Natural killer cell (primary cell): ENCODE measurements around the gene MGMT. TPM values are rescaled to one million over a fixed set of nuclear protein-coding genes. Genes with fewer than 3 reads are reported as not detected.

Experiments used
- ATAC-seq, 3 donors: fragments of 150-1000 bp in 2 of 3; fragments of 200-7000 bp in 1 of 3; cut with Tn5 transposase; 1 replicate in 1 of 3; 2 replicates in 2 of 3; pipeline ENCODE4 v1.10.0; 2021; ENCODE audit warnings: mild to moderate bottlenecking in 2 of 3, moderate library complexity in 2 of 3
- DNase-seq, 2 donors: peaks; one replicate each; pipeline versions ENCODE4 v3.0.0 to v3.0.0-alpha.2; 2013 to 2021; ENCODE audit warnings: mixed read lengths in 1 of 2
- H3K27ac ChIP-seq: one replicate; pipeline ENCODE4 v1.5.1; 2013; ENCODE audit warnings: mild to moderate bottlenecking, low read length
- H3K27me3 ChIP-seq: one replicate; pipeline ENCODE4 v1.6.1; 2013; ENCODE audit warnings: low read length; ENCODE audit not compliant: control insufficient read depth, insufficient read depth
- H3K36me3 ChIP-seq: one replicate; pipeline ENCODE4 v1.6.1; 2013; ENCODE audit warnings: low read length; ENCODE audit not compliant: control insufficient read depth, insufficient read depth
- H3K4me1 ChIP-seq: one replicate; pipeline ENCODE4 v1.6.1; 2013; ENCODE audit warnings: low read length; ENCODE audit not compliant: control insufficient read depth, insufficient read depth
- H3K4me3 ChIP-seq: one replicate; pipeline ENCODE4 v1.5.1; 2013; ENCODE audit warnings: low read length
- H3K9me3 ChIP-seq: one replicate; pipeline ENCODE4 v1.6.1; 2013; ENCODE audit warnings: low read length; ENCODE audit not compliant: control insufficient read depth, insufficient read depth
- H3K27ac Mint-ChIP-seq, 2 donors: one replicate each; pipeline ENCODE4 v1.8.0; 2022; ENCODE audit warnings: mild to moderate bottlenecking in 2 of 2, mixed read lengths in 2 of 2, moderate library complexity in 1 of 2
- H3K27me3 Mint-ChIP-seq, 2 donors: one replicate each; pipeline ENCODE4 v1.8.0; 2022; ENCODE audit warnings: low read depth in 2 of 2, mixed read lengths in 2 of 2
- H3K36me3 Mint-ChIP-seq: one replicate; pipeline ENCODE4 v1.8.0; 2022; ENCODE audit warnings: mixed read lengths
- H3K4me1 Mint-ChIP-seq, 2 donors: one replicate each; pipeline ENCODE4 v1.8.0; 2022; ENCODE audit warnings: mixed read lengths in 2 of 2
- H3K4me3 Mint-ChIP-seq: one replicate; pipeline ENCODE4 v1.8.0; 2022; ENCODE audit warnings: mild to moderate bottlenecking, moderate library complexity, mixed read lengths
- H3K9me3 Mint-ChIP-seq, 2 donors: one replicate each; pipeline ENCODE4 v1.8.0; 2022; ENCODE audit warnings: mixed read lengths in 2 of 2
- CTCF ChIP-seq: fragments of 200-600 bp; IDR thresholded peaks from one replicate; pipeline ENCODE4 v1.8.0; 2022; ENCODE audit warnings: antibody characterized with exemption
- WGBS: methylation state at CpG from one replicate; pipeline ENCODE4 v1.1.7; 2013; ENCODE audit warnings: missing lambda C conversion rate; ENCODE audit not compliant: insufficient coverage; 5-methylcytosine and 5-hydroxymethylcytosine counted together
- intact Hi-C: fragments of 100-400 bp; cut with micrococcal nuclease; formaldehyde crosslinking; loops from one replicate; pipeline ENCODE4 v1.14.2; 2022
- total RNA-seq, 4 donors: library from RNA; stranded (reverse); fragments of 120-200 nt in 1 of 4; gene quantifications; one replicate each; pipeline versions ENCODE4 v1.2.3 to v1.2.4, GENCODE V29; 2013 to 2022

Gene MGMT
- total RNA-seq, 3 donors from 2014 or later (not counting 1 experiment from before 2014, with no cell fraction given), result 16.5 to 19.7 (median 18.8) TPM

- no peak overlapping the region for H3K4me3 ChIP-seq
- no peaks in the 10 kb centered on the region for H3K9me3 ChIP-seq
- DNase-seq (no peak), ATAC-seq (no peak)
- no peak overlapping the region for H3K4me3 Mint-ChIP-seq
- H3K36me3 ChIP-seq, result no peaks in the 10 kb centered on the region
- H3K4me1 ChIP-seq, result peaks cover 37% of the 10 kb centered on the region
- H3K27ac ChIP-seq, result no peak overlapping the region
- H3K27ac Mint-ChIP-seq, result no peak overlapping the region
- intact Hi-C loops, result no loop called here
- H3K36me3 Mint-ChIP-seq, result no peaks in the 10 kb centered on the region
- H3K4me1 Mint-ChIP-seq, result peaks cover 47 to 52% of the 10 kb centered on the region in 2 donors
- H3K9me3 Mint-ChIP-seq, result no peaks in the 10 kb centered on the region
- H3K27me3 ChIP-seq, result no peaks in the 10 kb centered on the region
- TF ChIP-seq CTCF, result no peak
- WGBS, result 67% methylated on average over 22 of the region's 22 CpGs
- H3K27me3 Mint-ChIP-seq, result no peaks in the 10 kb centered on the region
These were observed 47.8 kb downstream of the MGMT start for GRCh38 chr10:129514568-129515451.

GRCh38 chr10:129516846-129517679 is 50.0 kb downstream of the MGMT start:
- no peak for TF ChIP-seq CTCF
- Histone ChIP-seq H3K36me3 (no peaks in the 10 kb centered on the region), H3K4me1 (peaks cover 24% of the 10 kb centered on the region), H3K9me3 (no peaks in the 10 kb centered on the region), H3K27me3 (no peaks in the 10 kb centered on the region), H3K27ac (no peak overlapping the region), H3K4me3 (no peak overlapping the region)
- ATAC-seq (peak in 1 of 3 donors; percentile 12), DNase-seq (no peak)
- intact Hi-C loops, result no loop called here
- Mint-ChIP-seq H3K36me3 (no peaks in the 10 kb centered on the region), H3K9me3 (no peaks in the 10 kb centered on the region), H3K4me1 (peaks cover 37 to 44% of the 10 kb centered on the region in 2 donors), H3K4me3 (peak overlapping the region; percentile 64), H3K27me3 (no peaks in the 10 kb centered on the region), H3K27ac (peak overlapping the region; percentile 77 to 81)
- 75% methylated on average over 26 of the region's 26 CpGs for WGBS

- H3K36me3 Mint-ChIP-seq, result no peaks in the 10 kb centered on the region
- no peaks in the 10 kb centered on the region for H3K9me3 ChIP-seq
- peak overlapping the region; percentile 64 for H3K4me3 Mint-ChIP-seq
- 42% methylated on average over 9 of the region's 10 CpGs for WGBS
- peak overlapping the region; percentile 77 to 81 for H3K27ac Mint-ChIP-seq
- no peaks in the 10 kb centered on the region for H3K9me3 Mint-ChIP-seq
- H3K27me3 ChIP-seq, result no peaks in the 10 kb centered on the region
- intact Hi-C loops, result no loop called here
- ATAC-seq (peak; percentile 71 to 90 (median 79)), DNase-seq (peak; percentile 37 to 67)
- no peaks in the 10 kb centered on the region for H3K27me3 Mint-ChIP-seq
- H3K4me1 ChIP-seq, result peaks cover 24% of the 10 kb centered on the region
- H3K27ac ChIP-seq, result no peak overlapping the region
- no peak overlapping the region for H3K4me3 ChIP-seq
- H3K36me3 ChIP-seq, result no peaks in the 10 kb centered on the region
- TF ChIP-seq CTCF, result no peak
- H3K4me1 Mint-ChIP-seq, result peaks cover 31 to 38% of the 10 kb centered on the region in 2 donors
These were observed 50.6 kb downstream of the MGMT start for GRCh38 chr10:129517680-129518057.
